K562 (cell line): ENCODE data around the gene HMCN2. TPM values are rescaled to one million over a fixed set of nuclear protein-coding genes. Genes with fewer than 3 reads are reported as not detected.

Experiments
- ATAC-seq: fragments of 200-7000 bp; cut with Tn5 transposase; 3 replicates; pipeline ENCODE4 v1.9.1; 2020; ENCODE audit warnings: moderate library complexity
- BruUV-seq: library from RNA; stranded (reverse); fragments of 400-500 nt; replicated peaks from 2 replicates; lab custom pipeline; 2021; lab: Mats Ljungman, UMichigan
- CTCF ChIA-PET: fragments of 300-600 bp; formaldehyde crosslinking; extraction: SDS; loops from one replicate; lab custom pipeline; 2021; ENCODE audit warnings: low intra/inter-chr PET ratio; lab: Yijun Ruan, JAX
- POLR2A ChIA-PET: fragments of 300-600, 350-650 bp; sonication (Branson Sonifier 250); formaldehyde crosslinking; extraction: SDS; loops from one replicate; lab custom pipeline; 2021; ENCODE audit warnings: antibody characterized with exemption, inconsistent platforms; lab: Yijun Ruan, JAX
- DNase-seq, 4 experiments: peaks; one replicate each; pipeline versions ENCODE4 v3.0.0 to v3.0.0-alpha.2; 2011 to 2018; ENCODE audit warnings: low spot score in 3 of 4, mixed read lengths in 3 of 4; ENCODE audit errors: extremely low read depth in 1 of 4
- FAIRE-seq: peaks from 2 replicates; lab custom pipeline; 2011; peaks lifted over from hg19 to GRCh38; lab: Jason Lieb, UNC
- H2AFZ ChIP-seq: 2 replicates; pipeline ENCODE4 v1.6.0; 2011; ENCODE audit warnings: low read depth, low read length, control low read depth, inconsistent platforms
- H3K27ac ChIP-seq: fragments of 200-600 bp; 3 replicates; pipeline ENCODE4 v1.8.0; 2011; ENCODE audit warnings: low read depth, mild to moderate bottlenecking, control low read depth, inconsistent platforms, low read length, moderate library complexity, mixed read lengths; ENCODE audit errors: extremely low read depth
- H3K27me3 ChIP-seq, 2 experiments: fragments of 300-600 bp in 1 of 2; 2 replicates in 1 of 2; 3 replicates in 1 of 2; pipeline versions ENCODE4 v1.6.0 to v1.8.0; 2011; ENCODE audit warnings: inconsistent platforms in 2 of 2, low read length in 2 of 2, mild to moderate bottlenecking in 1 of 2, mixed read lengths in 1 of 2, moderate library complexity in 1 of 2; ENCODE audit not compliant: control insufficient read depth in 2 of 2, insufficient read depth in 2 of 2
- H3K36me3 ChIP-seq: fragments of 300-600 bp; 3 replicates; pipeline ENCODE4 v1.8.0; 2011; ENCODE audit warnings: mild to moderate bottlenecking, low read length, inconsistent platforms; ENCODE audit not compliant: control insufficient read depth, insufficient read depth
- H3K4me1 ChIP-seq, 2 experiments: fragments of 200-600 bp in 1 of 2; replicated peaks in 1 of 2; 2 replicates in 1 of 2; 3 replicates in 1 of 2; pipeline versions ENCODE4 v1.5.1 to v1.8.0; 2011; ENCODE audit warnings: inconsistent platforms in 2 of 2, low read length in 2 of 2, mild to moderate bottlenecking in 1 of 2, mixed read lengths in 1 of 2, moderate library complexity in 1 of 2; ENCODE audit not compliant: control insufficient read depth in 2 of 2, insufficient read depth in 2 of 2
- H3K4me2 ChIP-seq: 2 replicates; pipeline ENCODE4 v1.6.1; 2011; ENCODE audit warnings: low read length, control low read depth, inconsistent platforms, mixed read lengths; ENCODE audit not compliant: insufficient read depth
- H3K4me3 ChIP-seq: fragments of 200-600 bp; sonication (generic), shearing (Covaris generic); 2 replicates; pipeline ENCODE4 v1.5.1; 2016; ENCODE audit warnings: control low read depth, inconsistent platforms
- H3K79me2 ChIP-seq: fragments of 200-600 bp; 3 replicates; pipeline ENCODE4 v1.8.0; 2011; ENCODE audit warnings: low read length, inconsistent platforms; ENCODE audit not compliant: control insufficient read depth, insufficient read depth
- H3K9ac ChIP-seq, 2 experiments: 2 replicates each; pipeline versions ENCODE4 v1.6.0 to v1.6.1; 2011; ENCODE audit warnings: low read depth in 2 of 2, low read length in 2 of 2, control low read depth in 1 of 2, inconsistent platforms in 1 of 2, mild to moderate bottlenecking in 1 of 2, mixed read lengths in 1 of 2; ENCODE audit not compliant: insufficient read depth in 1 of 2
- H3K9me1 ChIP-seq: one replicate; pipeline ENCODE4 v1.6.0; 2011; ENCODE audit warnings: inconsistent platforms, mild to moderate bottlenecking, low read length, moderate library complexity; ENCODE audit not compliant: control insufficient read depth, insufficient read depth
- H3K9me3 ChIP-seq: replicated peaks from 2 replicates; pipeline ENCODE4 v1.5.1; 2011; ENCODE audit warnings: low read depth, low read length, inconsistent platforms; ENCODE audit not compliant: control insufficient read depth, insufficient read depth
- H4K20me1 ChIP-seq: replicated peaks from 2 replicates; pipeline ENCODE4 v1.6.1; 2011; ENCODE audit warnings: low read length, inconsistent platforms, mixed read lengths; ENCODE audit not compliant: control insufficient read depth, insufficient read depth
- BCOR ChIP-seq: fragments of 450-650 bp; IDR thresholded peaks from 2 replicates; pipeline ENCODE4 v1.6.1; 2016
- KLF10 ChIP-seq: fragments of 250-450 bp; sonication (Bioruptor Pico); IDR thresholded peaks from 2 replicates; pipeline ENCODE4 v1.6.1; 2021; ENCODE audit warnings: matching md5 sums
- NRF1 ChIP-seq, 2 experiments: fragments of 450-650 bp; IDR thresholded peaks in 1 of 2; conservative IDR thresholded peaks in 1 of 2; 2 replicates each; pipeline ENCODE4 v1.6.1; 2014; ENCODE audit warnings: mild to moderate bottlenecking in 2 of 2
- WHSC1 ChIP-seq: IDR thresholded peaks from one replicate; pipeline ENCODE4 v1.6.1; 2012; ENCODE audit warnings: low read length, control low read depth, inconsistent platforms
- YBX1 ChIP-seq: fragments of 450-650 bp; IDR thresholded peaks from 2 replicates; pipeline ENCODE4 v1.7.1; 2016; ENCODE audit warnings: mild to moderate bottlenecking
- ZFP36 ChIP-seq: fragments of 150-350 bp; IDR thresholded peaks from 2 replicates; pipeline ENCODE4 v1.6.1; 2018; ENCODE audit warnings: low read length, low read depth; ENCODE audit not compliant: partially characterized antibody
- WGBS: fragments of 100-300 bp; shearing (Covaris generic); methylation state at CpG from one replicate; pipeline ENCODE4 v1.1.6; 2016; ENCODE audit warnings: low coverage, mixed read lengths; ENCODE audit not compliant: insufficient coverage; ENCODE audit errors: missing lambda C conversion rate; 5-methylcytosine and 5-hydroxymethylcytosine counted together
- in situ Hi-C: fragments of 300-500 bp; cut with MboI; formaldehyde crosslinking; loops from 4 replicates; pipeline ENCODE4 v1.15.0; 2018; ENCODE audit warnings: inconsistent platforms, mixed read lengths
- intact Hi-C: fragments of 100-400 bp; cut with micrococcal nuclease; formaldehyde crosslinking; loops from 2 replicates; pipeline ENCODE4 v1.14.2; 2022
- polyA plus RNA-seq, 8 experiments: library from polyadenylated mRNA; depleted of rRNA in 4 of 8; stranded (reverse) in 5 of 8; unstranded in 3 of 8; fragments of >200 nt; fragmentation: Nextera tagmentation in 2 of 8; fragmentation: Illumina TruSeq in 1 of 8; extraction: Ambion mirVana in 2 of 8; extraction: Trizol in 1 of 8; gene quantifications; 2 replicates each; pipeline versions ENCODE4 v1.2.1 to v1.2.3, GENCODE V29; 2011 to 2014; ENCODE audit warnings: inconsistent platforms in 1 of 8, missing spikeins in 1 of 8
- total RNA-seq, 7 experiments: library from RNA; depleted of rRNA in 6 of 7; stranded (reverse); fragments of >200 nt in 6 of 7; fragmentation: Illumina TruSeq in 2 of 7; extraction: Trizol in 2 of 7; gene quantifications; 2 replicates each; pipeline versions ENCODE4 v1.2.1 to v1.2.3, GENCODE V29; 2011 to 2021; ENCODE audit warnings: low replicate concordance in 1 of 7

The HMCN2 gene
- total and polyA plus RNA-seq, 9 of the 15 experiments (the other 6 are each of a cell fraction or from before 2014, with no cell fraction given) = 0.01 TPM; not detected in 8

GRCh38 chr9:130333712-130334062 is 68.1 kb downstream of the HMCN2 start:
- BruUV-seq = no TSS peak
- Histone ChIP-seq H3K4me3 (no peak overlapping the region), H3K9me3 (no peaks in the 10 kb centered on the region), H4K20me1 (peaks cover 13% of the 10 kb centered on the region), H3K27me3 (peaks cover 31 to 55% of the 10 kb centered on the region in 2 experiments), H3K4me1 (peaks cover 0 to 18% of the 10 kb centered on the region in 2 experiments; a peak in 2 of 5 replicates), H3K4me2 (no peak overlapping the region), H3K79me2 (no peaks in the 10 kb centered on the region), H2AFZ (no peak overlapping the region), H3K27ac (no peak overlapping the region), H3K36me3 (no peaks in the 10 kb centered on the region), H3K9ac (no peak overlapping the region), H3K9me1 (peaks cover 2% of the 10 kb centered on the region)
- WGBS = 2% methylated on average over 5 of the region's 5 CpGs
- ATAC-seq (no peak), FAIRE-seq (no peak), DNase-seq (no peak)
- POLR2A ChIA-PET = no interaction called here
- in situ Hi-C loops = loop anchor here (25.0 kb wide), 1 partner anchor 671 kb away; the partner anchor contains the start of gene PRRX2
- TF ChIP-seq ZFP36 = peak; percentile 63
- TF ChIP-seq NRF1 (conservative IDR thresholded peaks at IDR 0.05 in 1 of 2, IDR thresholded peaks at IDR 0.05 in 1 of 2) = peak; percentile 73 to 77
- no peak for TF ChIP-seq KLF10 (CRISPR knock-in tag)
- no peak for TF ChIP-seq WHSC1
- intact Hi-C loops = no loop called here
- CTCF ChIA-PET = no interaction called here

DNA sequence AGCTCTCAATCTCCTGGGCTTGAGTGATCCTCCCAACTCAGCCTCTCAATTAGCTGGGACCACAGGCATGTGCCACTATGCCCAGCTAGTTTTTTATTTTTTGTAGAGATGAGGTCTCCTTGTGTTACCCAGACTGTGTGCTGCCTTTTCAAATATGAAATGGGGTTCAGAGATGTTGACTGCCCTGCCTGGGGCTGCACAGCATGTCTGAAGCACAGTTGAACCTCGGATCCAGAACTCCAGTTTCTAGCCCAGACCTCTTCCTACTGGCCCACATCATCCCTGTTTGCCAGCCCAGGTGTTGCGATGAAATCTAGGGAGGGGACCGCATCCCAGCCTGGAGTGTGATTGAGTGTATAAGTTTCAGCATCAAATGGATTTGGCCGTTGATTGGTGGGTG is 69.4 kb downstream of the HMCN2 start:
- WGBS = 6% methylated on average over 4 of the region's 4 CpGs
- Histone ChIP-seq H3K4me2 (no peak overlapping the region), H3K79me2 (no peaks in the 10 kb centered on the region), H3K4me1 (peaks cover 0 to 18% of the 10 kb centered on the region in 2 experiments; a peak in 2 of 5 replicates)
- POLR2A ChIA-PET = no interaction called here
- no TSS peak for BruUV-seq
- FAIRE-seq (no peak), DNase-seq (no peak)
- in situ Hi-C loops = loop anchor here (25.0 kb wide), 1 partner anchor 673 kb away; the partner anchor contains the start of gene PRRX2
- intact Hi-C loops = no loop called here
- peak; percentile 56 for TF ChIP-seq BCOR
- no peak for TF ChIP-seq YBX1
- peak; percentile 77 for TF ChIP-seq ZFP36
- TF ChIP-seq, all 486 proteins: peak for 2
- H2AFZ ChIP-seq = no peak overlapping the region
- H3K27ac ChIP-seq = no peak overlapping the region
- ATAC-seq = no peak
- H3K27me3 ChIP-seq = peaks cover 28 to 43% of the 10 kb centered on the region in 2 experiments
- H3K9me1 ChIP-seq = peaks cover 2% of the 10 kb centered on the region
- H3K9me3 ChIP-seq = no peaks in the 10 kb centered on the region
- H3K36me3 ChIP-seq = no peaks in the 10 kb centered on the region
- no peak overlapping the region for H3K9ac ChIP-seq
- CTCF ChIA-PET = no interaction called here
- no peak overlapping the region for H3K4me3 ChIP-seq
- H4K20me1 ChIP-seq = peaks cover 13% of the 10 kb centered on the region
